Prostate gland (tissue), 2 donors: ENCODE data around the gene CCDC93. TPM values are rescaled to one million over a fixed set of nuclear protein-coding genes. Genes with fewer than 3 reads are reported as not detected.
A peak's percentile ranks its signal among the peaks of the same experiment; 100 is the strongest.

Experiments used
- DNase-seq: peaks from one replicate; pipeline ENCODE4 v3.0.0-alpha.2; 2019; ENCODE audit warnings: low spot score
- H3K27ac ChIP-seq, 2 donors: fragments of 200-600 bp; sonication (generic); 2 replicates each; pipeline ENCODE4 v1.5.1; 2017 to 2019
- H3K27me3 ChIP-seq: fragments of 200-600 bp; sonication (generic); replicated peaks from 2 replicates; pipeline ENCODE4 v1.5.1; 2019; ENCODE audit not compliant: insufficient read depth
- H3K36me3 ChIP-seq, 2 donors: fragments of 200-600 bp; sonication (generic); 1 replicate in 1 of 2; 2 replicates in 1 of 2; pipeline versions ENCODE4 v1.5.1 to v1.8.1; 2017 to 2019
- H3K4me1 ChIP-seq: fragments of 200-600 bp; sonication (generic); replicated peaks from 2 replicates; pipeline ENCODE4 v1.5.1; 2019
- H3K4me3 ChIP-seq, 2 donors: fragments of 200-600 bp; sonication (generic); 2 replicates each; pipeline ENCODE4 v1.5.1; 2017 to 2019
- H3K9me3 ChIP-seq: fragments of 200-600 bp; sonication (generic); 2 replicates; pipeline ENCODE4 v1.5.1; 2017
- CTCF ChIP-seq, 4 experiments: fragments of 200-600 bp in 2 of 4; fragments of 450-650 bp in 2 of 4; sonication (generic) in 2 of 4; IDR thresholded peaks; 1 replicate in 3 of 4; 2 replicates in 1 of 4; pipeline ENCODE4 v1.5.1; 2016 to 2019; ENCODE audit warnings: antibody characterized with exemption in 4 of 4, mild to moderate bottlenecking in 2 of 4, moderate library complexity in 2 of 4
- POLR2A ChIP-seq: fragments of 450-650 bp; IDR thresholded peaks from one replicate; pipeline ENCODE4 v1.6.1; 2016; ENCODE audit warnings: antibody characterized with exemption, mild to moderate bottlenecking
- POLR2AphosphoS5 ChIP-seq: sonication (generic); formaldehyde crosslinking; IDR thresholded peaks from one replicate; pipeline ENCODE4 v1.6.1; 2017; ENCODE audit warnings: antibody characterized with exemption
- WGBS: methylation state at CpG from one replicate; pipeline ENCODE4 v1.1.5; 2018; 5-methylcytosine and 5-hydroxymethylcytosine counted together
- intact Hi-C: fragments of 100-400 bp; cut with DNase I; formaldehyde crosslinking; loops from one replicate; pipeline ENCODE4 v1.14.2; 2022
- total RNA-seq, 2 donors: library from RNA; depleted of rRNA; stranded (reverse); fragments of >200 nt; gene quantifications; one replicate each; pipeline ENCODE4 v1.1.0, GENCODE V29; 2016

The CCDC93 gene
- total RNA-seq, 2 donors from 2014 or later = 9.6 to 39.8 TPM

- intact Hi-C loops = no loop called here
- Histone ChIP-seq H3K4me3 (no peak overlapping the region), H3K27ac (no peak overlapping the region), H3K36me3 (no peaks in the 10 kb centered on the region), H3K27me3 (no peaks in the 10 kb centered on the region), H3K4me1 (no peaks in the 10 kb centered on the region), H3K9me3 (no peaks in the 10 kb centered on the region)
- DNase-seq = no peak
- 84% methylated on average over 4 of the region's 4 CpGs for WGBS
- no peak for TF ChIP-seq POLR2AphosphoS5
- no peak for TF ChIP-seq POLR2A
- no peak for TF ChIP-seq CTCF (IDR thresholded peaks at IDR 0.05)
Measured at GRCh38 chr2:118059919-118060478, 46.1 kb upstream of the CCDC93 start.

GRCh38 chr2:118058951-118059350, 45.1 kb upstream of the CCDC93 start:
- Histone ChIP-seq H3K36me3 (no peaks in the 10 kb centered on the region), H3K4me1 (no peaks in the 10 kb centered on the region), H3K27ac (no peak overlapping the region), H3K27me3 (no peaks in the 10 kb centered on the region), H3K4me3 (no peak overlapping the region), H3K9me3 (no peaks in the 10 kb centered on the region)
- DNase-seq = no peak
- no peak for TF ChIP-seq CTCF (IDR thresholded peaks at IDR 0.05)
- no peak for TF ChIP-seq POLR2AphosphoS5
- TF ChIP-seq POLR2A = no peak
- WGBS = 95% methylated on average over 3 of the region's 3 CpGs
- intact Hi-C loops = no loop called here

GRCh38 chr2:118056801-118057200, 42.9 kb upstream of the CCDC93 start:
- WGBS = 90% methylated on average over 3 of the region's 3 CpGs
- TF ChIP-seq POLR2AphosphoS5 (no peak), POLR2A (no peak), CTCF (IDR thresholded peaks at IDR 0.05) (no peak)
- no peaks in the 10 kb centered on the region for H3K27me3 ChIP-seq

GRCh38 chr2:118056165-118056534, 42.3 kb upstream of the CCDC93 start:
- WGBS = 45% methylated on average over 3 of the region's 3 CpGs
- Histone ChIP-seq H3K27ac (no peak overlapping the region), H3K4me1 (no peaks in the 10 kb centered on the region), H3K9me3 (no peaks in the 10 kb centered on the region), H3K27me3 (no peaks in the 10 kb centered on the region), H3K36me3 (no peaks in the 10 kb centered on the region), H3K4me3 (no peak overlapping the region)
- DNase-seq = peak; percentile 10
- TF ChIP-seq CTCF (IDR thresholded peaks at IDR 0.05) (no peak), POLR2A (no peak), POLR2AphosphoS5 (no peak)
- intact Hi-C loops = no loop called here

More at GRCh38 chr2:118056801-118057200, 42.9 kb upstream of the CCDC93 start:
- no peaks in the 10 kb centered on the region for H3K9me3 ChIP-seq
- no peak for DNase-seq
- no peak overlapping the region for H3K27ac ChIP-seq
- intact Hi-C loops = no loop called here
- no peaks in the 10 kb centered on the region for H3K36me3 ChIP-seq
- H3K4me1 ChIP-seq = no peaks in the 10 kb centered on the region
- H3K4me3 ChIP-seq = no peak overlapping the region

- intact Hi-C loops = no loop called here
- Histone ChIP-seq H3K4me3 (no peak overlapping the region), H3K27me3 (no peaks in the 10 kb centered on the region), H3K27ac (no peak overlapping the region), H3K36me3 (no peaks in the 10 kb centered on the region), H3K9me3 (no peaks in the 10 kb centered on the region), H3K4me1 (no peaks in the 10 kb centered on the region)
- no peak for DNase-seq
- WGBS = 77% methylated on average over 10 of the region's 10 CpGs
- TF ChIP-seq POLR2A (no peak), CTCF (IDR thresholded peaks at IDR 0.05) (no peak), POLR2AphosphoS5 (no peak)
Measured at GRCh38 chr2:118055512-118056164, 41.8 kb upstream of the CCDC93 start.
